Measurements from ENCODE around the gene ARID1B.

GRCh38 chr6:157064502-157064901 is 287.3 kb downstream of the ARID1B start:
- TF ChIP-seq POLR2A (IDR thresholded peaks at IDR 0.05) (no peak), CTCF (IDR thresholded peaks at IDR 0.05) (no peak)
